ENCODE results near the gene CPSF4L.

The CPSF4L gene

GRCh38 chr17:73282629-73283028, 20.9 kb upstream of the CPSF4L start:
- DNase-seq (ENCODE audit: low read depth, low spot score) = no peak
- POLR2A ChIA-PET = no interaction called here
- TF ChIP-seq CTCF (IDR thresholded peaks at IDR 0.05; ENCODE audit: insufficient read depth, low read length, missing control alignments) = no peak
- CTCF ChIA-PET = interaction anchor here (1.0 to 3.6 kb wide), 4 partner anchors 12 to 87 kb away, joined by 3 to 20 read pairs (median 9); no protein-coding TSS in a partner anchor
- H3K4me3 ChIP-seq (ENCODE audit: low read depth, low read length) = no peak overlapping the region

GRCh38 chr17:73281928-73282327, 20.2 kb upstream of the CPSF4L start:
- POLR2A ChIA-PET = no interaction called here
- no peak overlapping the region for H3K4me3 ChIP-seq (ENCODE audit: low read depth, low read length)
- no peak for DNase-seq (ENCODE audit: low read depth, low spot score)
- CTCF ChIA-PET = interaction anchor here (1.0 to 3.6 kb wide), 5 partner anchors 9 to 88 kb away, joined by 3 to 20 read pairs (median 3); no protein-coding TSS in a partner anchor
- no peak for TF ChIP-seq CTCF (IDR thresholded peaks at IDR 0.05; ENCODE audit: insufficient read depth, low read length, missing control alignments)

- POLR2A ChIA-PET = no interaction called here
- H3K4me3 ChIP-seq (ENCODE audit: low read depth, low read length) = no peak overlapping the region
- no peak for TF ChIP-seq CTCF (IDR thresholded peaks at IDR 0.05; ENCODE audit: insufficient read depth, low read length, missing control alignments)
- no peak for DNase-seq (ENCODE audit: low read depth, low spot score)
- CTCF ChIA-PET = interaction anchor here (3.2 kb wide), 1 partner anchor 90 kb away, joined by 14 read pairs; no protein-coding TSS in a partner anchor
Measured at GRCh38 chr17:73280191-73280590, 18.5 kb upstream of the CPSF4L start.

GRCh38 chr17:73279704-73280103, 18.0 kb upstream of the CPSF4L start:
- CTCF ChIA-PET = interaction anchor here (3.2 kb wide), 1 partner anchor 90 kb away, joined by 14 read pairs; no protein-coding TSS in a partner anchor
- H3K4me3 ChIP-seq (ENCODE audit: low read depth, low read length) = no peak overlapping the region
- no peak for TF ChIP-seq CTCF (IDR thresholded peaks at IDR 0.05; ENCODE audit: insufficient read depth, low read length, missing control alignments)
- no peak for DNase-seq (ENCODE audit: low read depth, low spot score)
- POLR2A ChIA-PET = no interaction called here

- ChIA-PET POLR2A (no interaction called here), CTCF (interaction anchor here (0.9 to 2.1 kb wide), 4 partner anchors 22 to 93 kb away, joined by 4 to 9 read pairs (median 6); no protein-coding TSS in a partner anchor)
- DNase-seq (ENCODE audit: low read depth, low spot score) = no peak
- no peak for TF ChIP-seq CTCF (IDR thresholded peaks at IDR 0.05; ENCODE audit: insufficient read depth, low read length, missing control alignments)
- no peak overlapping the region for H3K4me3 ChIP-seq (ENCODE audit: low read depth, low read length)
Measured at GRCh38 chr17:73278465-73279453, 17.1 kb upstream of the CPSF4L start.

- POLR2A ChIA-PET = no interaction called here
- no peak for TF ChIP-seq CTCF (IDR thresholded peaks at IDR 0.05; ENCODE audit: insufficient read depth, low read length, missing control alignments)
- no peak for DNase-seq (ENCODE audit: low read depth, low spot score)
- CTCF ChIA-PET = interaction anchor here (0.9 to 2.1 kb wide), 4 partner anchors 21 to 93 kb away, joined by 4 to 9 read pairs (median 6); no protein-coding TSS in a partner anchor
- no peak overlapping the region for H3K4me3 ChIP-seq (ENCODE audit: low read depth, low read length)
Measured at GRCh38 chr17:73278049-73278464, 16.4 kb upstream of the CPSF4L start.
